Stimulated activated naive CD4-positive, alpha-beta T cell (primary cell): ENCODE results near the gene MAPK8IP1.
A peak's percentile ranks its signal among the peaks of the same experiment; 100 is the strongest.

ENCODE experiments used
- DNase-seq, 6 experiments: peaks; one replicate each; lab custom pipeline; 2025; lab: John Stamatoyannopoulos, UW

The MAPK8IP1 gene

GRCh38 chr11:45926536-45927331 is 41.3 kb downstream of the MAPK8IP1 start:
- DNase-seq = no peak

- DNase-seq = no peak
Measured at GRCh38 chr11:45927332-45927683, 41.9 kb downstream of the MAPK8IP1 start.

GRCh38 chr11:45927684-45928413 is 42.4 kb downstream of the MAPK8IP1 start:
- DNase-seq = no peak

- DNase-seq = no peak
Measured at GRCh38 chr11:45928535-45929215, 43.2 kb downstream of the MAPK8IP1 start.

GRCh38 chr11:45929486-45930030 is 44.1 kb downstream of the MAPK8IP1 start:
- no peak for DNase-seq

GRCh38 chr11:45930031-45930794 is 44.8 kb downstream of the MAPK8IP1 start:
- DNase-seq = peak in 2 of 6 experiments; percentile 16 to 20

- DNase-seq = no peak
Measured at GRCh38 chr11:45930951-45931570, 45.6 kb downstream of the MAPK8IP1 start.

GRCh38 chr11:45931739-45932138 is 46.3 kb downstream of the MAPK8IP1 start:
- no peak for DNase-seq

GRCh38 chr11:45932217-45932616 is 46.8 kb downstream of the MAPK8IP1 start:
- DNase-seq = no peak

- no peak for DNase-seq
Measured at GRCh38 chr11:45933131-45933831, 47.8 kb downstream of the MAPK8IP1 start.

- no peak for DNase-seq
Measured at GRCh38 chr11:45933846-45934579, 48.6 kb downstream of the MAPK8IP1 start.

GRCh38 chr11:45934580-45935318 is 49.3 kb downstream of the MAPK8IP1 start:
- DNase-seq = no peak

- DNase-seq = no peak
Measured at GRCh38 chr11:45935349-45936064, 50.1 kb downstream of the MAPK8IP1 start.

GRCh38 chr11:45936511-45937054 is 51.1 kb downstream of the MAPK8IP1 start:
- DNase-seq = no peak

- no peak for DNase-seq
Measured at GRCh38 chr11:45937916-45938315, 52.5 kb downstream of the MAPK8IP1 start.

GRCh38 chr11:45939836-45940235 is 54.4 kb downstream of the MAPK8IP1 start:
- no peak for DNase-seq

- DNase-seq = no peak
Measured at GRCh38 chr11:45941285-45941684, 55.8 kb downstream of the MAPK8IP1 start.

- no peak for DNase-seq
Measured at GRCh38 chr11:45942381-45942780, 56.9 kb downstream of the MAPK8IP1 start.
